HEK293 (cell line): ENCODE results near the gene SYCE1.
"Not testable (repeated sequence)": the region's sequence is repeated elsewhere in the genome, so short reads cannot be mapped to it uniquely, and the experiment has no call there.

ENCODE experiments used
- CTCF ChIA-PET: fragments of 350-600 bp; formaldehyde crosslinking; extraction: SDS; loops from one replicate; lab custom pipeline; 2021; ENCODE audit warnings: antibody characterized with exemption; lab: Yijun Ruan, JAX
- POLR2A ChIA-PET: fragments of 300-600 bp; formaldehyde crosslinking; extraction: SDS; loops from one replicate; lab custom pipeline; 2020; ENCODE audit warnings: antibody characterized with exemption, inconsistent platforms; lab: Yijun Ruan, JAX
- H3K27ac ChIP-seq: fragments of 200-500 bp; sonication (Bioruptor generic); 2 replicates; pipeline ENCODE4 v1.5.1; 2014; ENCODE audit warnings: low read depth, low read length, control low read depth, inconsistent platforms; ENCODE audit errors: extremely low read depth
- H3K36me3 ChIP-seq, 2 experiments: fragments of 200-500 bp in 1 of 2; sonication (Bioruptor generic) in 1 of 2; 1 replicate in 1 of 2; 2 replicates in 1 of 2; pipeline ENCODE4 v1.5.1; 2014 to 2017; ENCODE audit warnings: inconsistent platforms in 2 of 2, low read length in 2 of 2; ENCODE audit not compliant: control insufficient read depth in 2 of 2, insufficient read depth in 1 of 2
- H3K4me1 ChIP-seq: fragments of 200-500 bp; sonication (Bioruptor generic); 2 replicates; pipeline ENCODE4 v1.5.1; 2014; ENCODE audit warnings: mild to moderate bottlenecking, low read length, inconsistent platforms; ENCODE audit not compliant: control insufficient read depth, insufficient read depth
- H3K4me3 ChIP-seq: 2 replicates; pipeline ENCODE4 v1.5.1; 2011; ENCODE audit warnings: low read depth, mild to moderate bottlenecking, control low read depth, low read length, moderate library complexity
- H3K9me3 ChIP-seq: fragments of 200-500 bp; sonication (Bioruptor generic); 2 replicates; pipeline ENCODE4 v1.5.1; 2014; ENCODE audit warnings: low read depth, low read length, inconsistent platforms; ENCODE audit not compliant: control insufficient read depth, insufficient read depth
- KLF8 ChIP-seq: fragments of 450-650 bp; formaldehyde crosslinking; IDR thresholded peaks from 2 replicates; pipeline ENCODE4 v1.5.1; 2016; ENCODE audit warnings: missing biosample characterization, missing genetic modification characterization
- SETDB1 ChIP-seq: IDR thresholded peaks from one replicate; pipeline ENCODE4 v1.6.1; 2017; ENCODE audit warnings: mild to moderate bottlenecking, low read length, moderate library complexity, mixed read lengths; ENCODE audit not compliant: insufficient read length
- TRIM28 ChIP-seq: IDR thresholded peaks from 2 replicates; pipeline ENCODE4 v1.6.1; 2011; ENCODE audit warnings: low read length, control low read depth, borderline replicate concordance
- ZNF280D ChIP-seq: fragments of 450-650 bp; formaldehyde crosslinking; IDR thresholded peaks from 2 replicates; pipeline ENCODE4 v1.5.1; 2016; ENCODE audit warnings: missing biosample characterization, missing genetic modification characterization
- ZNF362 ChIP-seq: fragments of 450-650 bp; formaldehyde crosslinking; IDR thresholded peaks from 2 replicates; pipeline ENCODE4 v1.5.1; 2016; ENCODE audit warnings: missing biosample characterization, missing genetic modification characterization
- ZNF391 ChIP-seq: fragments of 450-650 bp; formaldehyde crosslinking; IDR thresholded peaks from 2 replicates; pipeline ENCODE4 v1.5.1; 2016; ENCODE audit warnings: low read depth, missing biosample characterization, missing genetic modification characterization, borderline replicate concordance
- ZNF510 ChIP-seq: fragments of 450-650 bp; formaldehyde crosslinking; IDR thresholded peaks from 2 replicates; pipeline ENCODE4 v1.5.1; 2018; ENCODE audit warnings: mild to moderate bottlenecking, missing genetic modification characterization, missing biosample characterization; ENCODE audit not compliant: insufficient replicate concordance
- ZNF518A ChIP-seq: fragments of 450-650 bp; formaldehyde crosslinking; conservative IDR thresholded peaks from 2 replicates; pipeline ENCODE4 v1.5.1; 2016; ENCODE audit warnings: low read depth, missing biosample characterization, missing genetic modification characterization
- ZNF580 ChIP-seq: fragments of 450-650 bp; formaldehyde crosslinking; IDR thresholded peaks from 2 replicates; pipeline ENCODE4 v1.5.1; 2016; ENCODE audit warnings: missing biosample characterization, missing genetic modification characterization
- ZXDB ChIP-seq: fragments of 450-650 bp; formaldehyde crosslinking; IDR thresholded peaks from 2 replicates; pipeline ENCODE4 v1.5.1; 2016; ENCODE audit warnings: missing biosample characterization, missing genetic modification characterization

Gene SYCE1

GRCh38 chr10:133577037-133577436 lies 11.7 kb upstream of the SYCE1 start:
- CTCF ChIA-PET, H3K4me3 ChIP-seq, H3K36me3 ChIP-seq, H3K4me1 ChIP-seq, H3K27ac ChIP-seq, POLR2A ChIA-PET, H3K9me3 ChIP-seq: not testable (repeated sequence)

GRCh38 chr10:133573460-133573859 lies 8.1 kb upstream of the SYCE1 start:
- POLR2A ChIA-PET, result interaction anchor here (1.5 kb wide), 1 partner anchor 144 kb away, joined by 3 read pairs; no protein-coding TSS in a partner anchor

GRCh38 chr10:133572055-133572454 lies 6.7 kb upstream of the SYCE1 start:
- POLR2A ChIA-PET, H3K4me3 ChIP-seq: not testable (repeated sequence)
- CTCF ChIA-PET, result interaction anchor here (1.7 kb wide), 1 partner anchor 243 kb away, joined by 6 read pairs; no protein-coding TSS in a partner anchor

More at GRCh38 chr10:133573460-133573859, 8.1 kb upstream of the SYCE1 start:
- H3K27ac ChIP-seq, H3K9me3 ChIP-seq, H3K4me1 ChIP-seq, H3K4me3 ChIP-seq, H3K36me3 ChIP-seq: not testable (repeated sequence)
- CTCF ChIA-PET, result interaction anchor here (0.7 to 1.7 kb wide), 2 partner anchors 162 to 244 kb away, joined by 3 to 6 read pairs; no protein-coding TSS in a partner anchor
- TF ChIP-seq SETDB1, result peak; percentile 82
- TF ChIP-seq ZNF362 (tag by site-specific recombination), result peak; percentile 88
- TF ChIP-seq ZNF518A (tag by site-specific recombination), result peak; percentile 46; the same call in 1 of the 2 replicates
- TF ChIP-seq TRIM28, result peak; percentile 16; the same call in 1 of the 2 replicates
- TF ChIP-seq ZNF391 (tag by site-specific recombination), result 0 out of 2 replicates have a peak, but pooled peaks have one; percentile 37
- TF ChIP-seq ZXDB (tag by site-specific recombination), result 0 out of 2 replicates have a peak, but pooled peaks have one; percentile 19
- peak; percentile 69; the same call in 1 of the 2 replicates for TF ChIP-seq ZNF580 (tag by site-specific recombination)
- peak; percentile 97 for TF ChIP-seq ZNF280D (tag by site-specific recombination)
- TF ChIP-seq ZNF510 (tag by site-specific recombination), result peak; percentile 65
- peak; percentile 32; the same call in 1 of the 2 replicates for TF ChIP-seq KLF8

GRCh38 chr10:133569801-133570200 lies 4.4 kb upstream of the SYCE1 start:
- H3K27ac ChIP-seq, H3K4me1 ChIP-seq, CTCF ChIA-PET, H3K9me3 ChIP-seq, H3K4me3 ChIP-seq, H3K36me3 ChIP-seq, POLR2A ChIA-PET: not testable (repeated sequence)

More at GRCh38 chr10:133572055-133572454, 6.7 kb upstream of the SYCE1 start:
- H3K36me3 ChIP-seq, H3K9me3 ChIP-seq, H3K4me1 ChIP-seq, H3K27ac ChIP-seq: not testable (repeated sequence)

GRCh38 chr10:133568831-133569527 lies 3.6 kb upstream of the SYCE1 start:
- H3K4me1 ChIP-seq, H3K4me3 ChIP-seq, CTCF ChIA-PET, H3K36me3 ChIP-seq, H3K27ac ChIP-seq, POLR2A ChIA-PET, H3K9me3 ChIP-seq: not testable (repeated sequence)
